ENCODE results near the gene EFCAB6. TPM values are rescaled to one million over a fixed set of nuclear protein-coding genes. Genes with fewer than 3 reads are reported as not detected.

EFCAB6 gene
- total RNA-seq, 6 donors from 2014 or later: 2.4 to 94.3 (median 6.6) TPM

- H3K4me1 ChIP-seq: no peaks in the 10 kb centered on the region
- 56 to 62% methylated on average over 10 to 11 of the region's 11 CpGs for WGBS, 2 donors
- no peaks in the 10 kb centered on the region for H3K36me3 ChIP-seq
- H3K9me3 ChIP-seq: peaks cover 0 to 16% (median 0%) of the 10 kb centered on the region in 4 donors
- no peak overlapping the region for H3K4me3 ChIP-seq
- H3K27ac ChIP-seq: no peak overlapping the region
- no peaks in the 10 kb centered on the region for H3K27me3 ChIP-seq
- no peak for ATAC-seq (ENCODE audit: low FRiP score in 2 of 2)
- TF ChIP-seq POLR2AphosphoS5 (IDR thresholded peaks at IDR 0.05) (no peak), EP300 (IDR thresholded peaks at IDR 0.05) (no peak), CTCF (IDR thresholded peaks at IDR 0.05) (no peak), POLR2A (IDR thresholded peaks at IDR 0.05) (no peak)
- DNase-seq: no peak
Measured at GRCh38 chr22:43642319-43643206, 169.5 kb downstream of the EFCAB6 start.

- H3K27ac ChIP-seq: no peak overlapping the region
- H3K4me3 ChIP-seq: no peak overlapping the region
- no peaks in the 10 kb centered on the region for H3K4me1 ChIP-seq
- DNase-seq (no peak), ATAC-seq (ENCODE audit: low FRiP score in 2 of 2) (no peak)
- 60 to 87% methylated on average over 3 of the region's 3 CpGs for WGBS, 2 donors
- no peaks in the 10 kb centered on the region for H3K27me3 ChIP-seq
- TF ChIP-seq POLR2A (IDR thresholded peaks at IDR 0.05): no peak
- TF ChIP-seq EP300 (IDR thresholded peaks at IDR 0.05): no peak
- no peak for TF ChIP-seq POLR2AphosphoS5 (IDR thresholded peaks at IDR 0.05)
- no peak for TF ChIP-seq CTCF (IDR thresholded peaks at IDR 0.05)
- H3K36me3 ChIP-seq: no peaks in the 10 kb centered on the region
- peaks cover 0 to 16% (median 0%) of the 10 kb centered on the region in 4 donors for H3K9me3 ChIP-seq
Measured at GRCh38 chr22:43639228-43639948, 172.7 kb downstream of the EFCAB6 start.

- TF ChIP-seq EP300 (IDR thresholded peaks at IDR 0.05) (no peak), POLR2AphosphoS5 (IDR thresholded peaks at IDR 0.05) (no peak), POLR2A (IDR thresholded peaks at IDR 0.05) (no peak), CTCF (IDR thresholded peaks at IDR 0.05) (no peak)
- DNase-seq: no peak
- peaks cover 0 to 16% (median 0%) of the 10 kb centered on the region in 4 donors for H3K9me3 ChIP-seq
- 82 to 85% methylated on average over 28 of the region's 28 CpGs for WGBS, 2 donors
- H3K27ac ChIP-seq: no peak overlapping the region
- H3K36me3 ChIP-seq: no peaks in the 10 kb centered on the region
- no peaks in the 10 kb centered on the region for H3K27me3 ChIP-seq
- no peak for ATAC-seq (ENCODE audit: low FRiP score in 2 of 2)
- no peak overlapping the region for H3K4me3 ChIP-seq
- H3K4me1 ChIP-seq: no peaks in the 10 kb centered on the region
Measured at GRCh38 chr22:43637275-43638260, 174.5 kb downstream of the EFCAB6 start.

GRCh38 chr22:43636086-43636485 lies 176.0 kb downstream of the EFCAB6 start:
- 86 to 87% methylated on average over 13 of the region's 13 CpGs for WGBS, 2 donors

More at GRCh38 chr22:43636086-43636485, 176.0 kb downstream of the EFCAB6 start:
- Histone ChIP-seq H3K4me1 (no peaks in the 10 kb centered on the region), H3K36me3 (no peaks in the 10 kb centered on the region), H3K9me3 (peaks cover 0 to 16% (median 0%) of the 10 kb centered on the region in 4 donors), H3K27me3 (no peaks in the 10 kb centered on the region), H3K4me3 (no peak overlapping the region), H3K27ac (no peak overlapping the region)
- TF ChIP-seq CTCF (IDR thresholded peaks at IDR 0.05) (no peak), POLR2A (IDR thresholded peaks at IDR 0.05) (no peak), EP300 (IDR thresholded peaks at IDR 0.05) (no peak), POLR2AphosphoS5 (IDR thresholded peaks at IDR 0.05) (no peak)
- DNase-seq (no peak), ATAC-seq (ENCODE audit: low FRiP score in 2 of 2) (no peak)
